Upper lobe of left lung (tissue), 6 donors: ENCODE data around the gene SLC25A1. TPM values are rescaled to one million over a fixed set of nuclear protein-coding genes. Genes with fewer than 3 reads are reported as not detected.
A peak's percentile ranks its signal among the peaks of the same experiment; 100 is the strongest.

Source experiments
- ATAC-seq, 2 donors: fragments of 200-7000 bp; cut with Tn5 transposase; one replicate each; pipeline ENCODE4 v1.9.1; 2022; ENCODE audit warnings: mild to moderate bottlenecking in 2 of 2, moderate library complexity in 2 of 2; ENCODE audit not compliant: low FRiP score in 2 of 2
- DNase-seq, 2 donors: peaks; one replicate each; pipeline ENCODE4 v3.0.0-alpha.2; 2019 to 2020
- H3K27ac ChIP-seq, 4 donors: fragments of 200-600 bp; sonication (generic); one replicate each; pipeline ENCODE4 v1.5.1; 2016 to 2019
- H3K27me3 ChIP-seq, 4 donors: fragments of 200-600 bp; sonication (generic); one replicate each; pipeline ENCODE4 v1.5.1; 2017 to 2019
- H3K36me3 ChIP-seq, 4 donors: fragments of 200-600 bp; sonication (generic); one replicate each; pipeline ENCODE4 v1.5.1; 2016 to 2019
- H3K4me1 ChIP-seq, 4 donors: fragments of 200-600 bp; sonication (generic); one replicate each; pipeline ENCODE4 v1.5.1; 2018 to 2019
- H3K4me3 ChIP-seq, 4 donors: fragments of 200-600 bp; sonication (generic); one replicate each; pipeline ENCODE4 v1.5.1; 2017 to 2019; ENCODE audit warnings: mild to moderate bottlenecking in 2 of 4, moderate library complexity in 1 of 4
- H3K9me3 ChIP-seq, 4 donors: fragments of 200-600 bp; sonication (generic); one replicate each; pipeline ENCODE4 v1.5.1; 2018 to 2019
- CTCF ChIP-seq, 6 experiments: fragments of 450-650 bp in 4 of 6; fragments of 200-600 bp in 2 of 6; sonication (generic) in 2 of 6; IDR thresholded peaks; one replicate each; pipeline ENCODE4 v1.5.1; 2016 to 2019; ENCODE audit warnings: antibody characterized with exemption in 6 of 6
- EP300 ChIP-seq, 4 donors: sonication (generic); formaldehyde crosslinking; IDR thresholded peaks; one replicate each; pipeline ENCODE4 v1.5.1; 2017; ENCODE audit warnings: antibody characterized with exemption in 4 of 4, control low read depth in 2 of 4
- POLR2A ChIP-seq, 4 donors: fragments of 450-650 bp; IDR thresholded peaks; one replicate each; pipeline ENCODE4 v1.5.1; 2016 to 2017; ENCODE audit warnings: antibody characterized with exemption in 4 of 4, mild to moderate bottlenecking in 2 of 4
- POLR2AphosphoS5 ChIP-seq, 2 donors: sonication (generic); formaldehyde crosslinking; IDR thresholded peaks; one replicate each; pipeline ENCODE4 v1.5.1; 2017; ENCODE audit warnings: antibody characterized with exemption in 2 of 2
- WGBS, 2 donors: methylation state at CpG; one replicate each; pipeline ENCODE4 v1.1.5; 2017 to 2018; 5-methylcytosine and 5-hydroxymethylcytosine counted together
- total RNA-seq, 6 donors: library from RNA; depleted of rRNA in 4 of 6; stranded (reverse); fragments of >200 nt in 4 of 6; gene quantifications; one replicate each; pipeline versions ENCODE4 v1.1.0 to v1.2.1, GENCODE V29; 2016 to 2021
- donor health status: DM: no; HTN: no; CAD: no; lungs with moderate emphysema.
- donor health status: DM: no; HTN: yes; CAD: no; lungs with severe emphysema.

Gene SLC25A1
- total RNA-seq, 6 donors from 2014 or later, result 26.2 to 82.1 (median 71.5) TPM

- DNase-seq (no peak), ATAC-seq (no peak)
- WGBS, 2 donors, result 61% methylated on average over 11 of the region's 11 CpGs
- TF ChIP-seq CTCF (IDR thresholded peaks at IDR 0.05), result no peak
- no peak for TF ChIP-seq EP300 (IDR thresholded peaks at IDR 0.05)
- TF ChIP-seq POLR2A (IDR thresholded peaks at IDR 0.05), result no peak
- no peak for TF ChIP-seq POLR2AphosphoS5 (IDR thresholded peaks at IDR 0.05)
- Histone ChIP-seq H3K27ac (no peak overlapping the region), H3K36me3 (no peaks in the 10 kb centered on the region), H3K4me1 (peaks cover 8 to 24% (median 9%) of the 10 kb centered on the region in 4 donors), H3K27me3 (peaks cover 2 to 35% (median 21%) of the 10 kb centered on the region in 4 donors), H3K4me3 (no peak overlapping the region), H3K9me3 (peaks cover 0 to 3% (median 0%) of the 10 kb centered on the region in 4 donors)
Measured at GRCh38 chr22:19152942-19153883, 25.3 kb downstream of the SLC25A1 start.

GRCh38 chr22:19151329-19152191 is 27.0 kb downstream of the SLC25A1 start:
- Histone ChIP-seq H3K9me3 (peaks cover 0 to 3% (median 0%) of the 10 kb centered on the region in 4 donors), H3K4me3 (no peak overlapping the region), H3K27ac (no peak overlapping the region), H3K27me3 (peaks cover 4 to 38% (median 21%) of the 10 kb centered on the region in 4 donors), H3K4me1 (peaks cover 8 to 24% (median 9%) of the 10 kb centered on the region in 4 donors), H3K36me3 (no peaks in the 10 kb centered on the region)
- TF ChIP-seq POLR2AphosphoS5 (IDR thresholded peaks at IDR 0.05), result no peak
- 61 to 63% methylated on average over 7 to 10 of the region's 10 CpGs for WGBS, 2 donors
- ATAC-seq (no peak), DNase-seq (no peak)

- Histone ChIP-seq H3K27me3 (peaks cover 4 to 38% (median 21%) of the 10 kb centered on the region in 4 donors), H3K36me3 (no peaks in the 10 kb centered on the region), H3K4me1 (peaks cover 8 to 24% (median 9%) of the 10 kb centered on the region in 4 donors), H3K9me3 (peaks cover 0 to 3% (median 0%) of the 10 kb centered on the region in 4 donors), H3K27ac (no peak overlapping the region), H3K4me3 (no peak overlapping the region)
- ATAC-seq (no peak), DNase-seq (peak in 1 of 2 donors; percentile 65)
- no peak for TF ChIP-seq POLR2AphosphoS5 (IDR thresholded peaks at IDR 0.05)
- TF ChIP-seq EP300 (IDR thresholded peaks at IDR 0.05), result no peak
- TF ChIP-seq CTCF (IDR thresholded peaks at IDR 0.05), result no peak
- no peak for TF ChIP-seq POLR2A (IDR thresholded peaks at IDR 0.05)
- WGBS, 2 donors, result 12 to 31% methylated on average over 17 to 41 of the region's 68 CpGs
Measured at GRCh38 chr22:19150482-19151328, 27.8 kb downstream of the SLC25A1 start.

GRCh38 chr22:19149991-19150390 is 28.5 kb downstream of the SLC25A1 start, which contains the start of gene GSC2:
Gene GSC2 (minus strand): TSS chr22:19150292. CDS start chr22:19150283, 9 bp downstream.
- WGBS, 2 donors, result 1% methylated on average over 23 of the region's 59 CpGs; no CpG with 5 or more reads in 1 of the 2 donors
- Histone ChIP-seq H3K27ac (no peak within 1 kb of the TSS), H3K4me3 (peak within 1 kb of the TSS in 3 of 4 donors; percentile 22 to 40 (median 22)), H3K36me3 (no peaks in the 10 kb centered on the region), H3K9me3 (peaks cover 0 to 3% (median 0%) of the 10 kb centered on the region in 4 donors), H3K27me3 (peaks cover 4 to 38% (median 21%) of the 10 kb centered on the region in 4 donors), H3K4me1 (peaks cover 8 to 24% (median 9%) of the 10 kb centered on the region in 4 donors)
- TF ChIP-seq EP300 (IDR thresholded peaks at IDR 0.05), result no peak
- no peak for TF ChIP-seq POLR2AphosphoS5 (IDR thresholded peaks at IDR 0.05)
- TF ChIP-seq POLR2A (IDR thresholded peaks at IDR 0.05), result no peak
- ATAC-seq (no peak), DNase-seq (peak in 1 of 2 donors; percentile 66)
